C4-2B (cell line): ENCODE measurements around the gene KLHL17.

Source experiments
- CTCF ChIP-seq: fragments of 450-650 bp; conservative IDR thresholded peaks from 2 replicates; pipeline ENCODE4 v1.5.1; 2017; ENCODE audit warnings: mild to moderate bottlenecking
- ZFX ChIP-seq: fragments of 450-650 bp; IDR thresholded peaks from 2 replicates; pipeline ENCODE4 v1.6.1; 2017

- TF ChIP-seq CTCF (no peak), ZFX (no peak)
These were observed 19.3 kb downstream of the KLHL17 start for GRCh38 chr1:979744-980072.
